Measurements from ENCODE around the gene PLEKHG2.

PLEKHG2 gene

DNA sequence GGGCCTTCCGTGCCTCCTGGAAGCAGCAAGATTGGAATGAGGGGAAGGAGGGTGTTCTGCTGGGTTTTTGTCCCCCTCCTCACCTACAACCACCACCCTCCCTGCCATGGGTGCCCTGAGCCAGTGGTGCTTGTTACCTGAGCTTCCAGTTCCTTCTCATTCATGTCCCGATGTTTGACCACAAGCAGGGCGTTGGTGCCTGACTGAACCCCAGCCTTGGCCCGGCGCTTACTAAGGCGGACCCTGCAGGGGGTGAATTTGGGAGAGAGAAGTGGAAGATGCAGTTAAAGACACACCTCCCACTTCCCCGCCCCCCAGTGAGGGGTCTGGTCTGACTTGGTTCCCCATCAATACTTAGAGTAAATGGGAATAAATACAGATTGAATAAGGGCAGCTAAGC is 25.9 kb upstream of the PLEKHG2 start:
- no peak for DNase-seq

- DNase-seq = no peak
Measured at GRCh38 chr19:39388657-39389056, 23.8 kb upstream of the PLEKHG2 start.

GRCh38 chr19:39389631-39390414 is 22.6 kb upstream of the PLEKHG2 start:
- no peak for DNase-seq

- no peak for DNase-seq
Measured at GRCh38 chr19:39390451-39390750, 22.1 kb upstream of the PLEKHG2 start.

DNA sequence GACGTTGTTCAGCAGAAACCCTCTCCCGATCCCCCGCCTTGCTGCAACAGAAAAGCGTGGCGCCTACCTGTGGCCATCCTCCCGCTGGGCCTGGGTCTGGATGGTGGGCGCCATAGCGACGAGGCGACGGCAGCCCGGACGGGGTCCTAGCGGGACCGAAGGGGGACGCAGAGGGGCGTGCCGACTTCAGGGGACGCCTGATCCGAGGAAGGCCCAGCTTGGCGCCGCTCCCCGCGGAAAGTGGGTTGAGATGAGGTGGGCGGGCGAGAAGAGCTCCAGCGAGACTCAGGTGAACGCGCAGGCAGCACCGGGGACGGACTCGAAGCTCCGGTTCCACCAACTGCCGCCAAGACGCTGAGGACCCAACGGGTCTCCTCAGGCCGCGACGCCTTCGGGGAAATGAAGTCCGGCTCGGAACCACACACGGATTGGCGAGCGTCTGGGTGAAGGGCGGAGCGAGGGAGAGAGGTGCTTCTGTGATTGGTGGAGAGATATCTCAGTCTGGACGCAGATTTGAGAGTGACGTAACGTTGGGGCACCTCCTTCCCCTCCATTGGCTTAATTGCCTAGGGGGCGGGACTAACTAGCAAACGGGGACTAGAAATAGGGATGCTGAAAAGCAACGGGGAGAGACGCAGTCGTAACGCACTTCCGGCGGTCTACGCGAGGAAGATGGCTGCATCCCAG is 21.6 kb upstream of the PLEKHG2 start, which contains the start of the genes MED29 and PAF1:
Gene MED29 (plus strand): TSS at position 628 of the 687 bp plus-strand sequence. CDS start 45 bp downstream, at position 673.
Gene PAF1 (minus strand): TSS at position 356 of the 687 bp plus-strand sequence. CDS start 242 bp downstream, at position 114.
- peak; percentile 99 for DNase-seq

DNA sequence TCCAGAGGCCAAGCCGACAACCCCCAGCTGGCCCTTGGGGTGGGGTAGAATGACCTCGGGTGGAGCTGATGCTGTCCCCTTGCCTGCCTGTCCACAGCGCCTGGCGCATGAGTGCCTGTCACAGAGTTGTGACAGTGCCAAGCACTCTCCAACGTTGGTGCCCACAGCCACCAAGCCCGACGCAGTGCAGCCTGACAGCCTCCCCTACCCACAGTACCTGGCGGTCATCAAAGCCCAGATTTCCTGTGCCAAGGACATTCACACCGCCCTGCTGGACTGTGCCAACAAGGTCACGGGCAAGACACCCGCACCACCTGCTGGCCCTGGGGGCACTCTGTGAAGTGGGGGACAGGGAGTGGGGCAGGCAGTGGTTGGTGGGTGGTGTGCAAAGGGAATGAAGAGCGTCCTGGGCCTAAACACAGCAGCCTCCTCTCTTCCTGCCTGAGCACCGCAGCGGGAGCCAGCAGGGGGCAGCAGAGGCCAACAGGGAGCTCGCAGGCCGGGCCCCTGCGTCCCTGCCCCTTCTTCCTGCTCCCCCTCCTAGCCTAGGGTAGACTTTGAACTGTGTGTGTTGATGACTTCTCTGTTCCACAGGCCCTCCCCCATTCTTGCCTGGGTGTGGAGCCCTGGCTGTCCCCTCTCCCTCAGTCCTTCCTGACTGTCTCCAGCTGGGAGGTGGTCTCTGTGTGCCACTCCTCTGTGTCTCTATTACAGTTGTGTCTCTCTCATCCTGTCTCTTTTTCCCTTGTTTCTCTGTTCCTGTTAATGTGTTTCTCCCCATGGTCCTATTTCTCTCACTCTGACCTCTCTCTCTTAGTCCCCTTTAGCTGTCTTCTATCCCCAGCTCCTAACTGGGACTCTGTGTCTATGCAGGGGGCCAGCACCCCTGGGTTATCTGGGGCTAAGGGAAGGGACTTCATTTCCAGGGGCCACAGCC is 14.8 kb upstream of the PLEKHG2 start:
- DNase-seq = peak; percentile 41

DNA sequence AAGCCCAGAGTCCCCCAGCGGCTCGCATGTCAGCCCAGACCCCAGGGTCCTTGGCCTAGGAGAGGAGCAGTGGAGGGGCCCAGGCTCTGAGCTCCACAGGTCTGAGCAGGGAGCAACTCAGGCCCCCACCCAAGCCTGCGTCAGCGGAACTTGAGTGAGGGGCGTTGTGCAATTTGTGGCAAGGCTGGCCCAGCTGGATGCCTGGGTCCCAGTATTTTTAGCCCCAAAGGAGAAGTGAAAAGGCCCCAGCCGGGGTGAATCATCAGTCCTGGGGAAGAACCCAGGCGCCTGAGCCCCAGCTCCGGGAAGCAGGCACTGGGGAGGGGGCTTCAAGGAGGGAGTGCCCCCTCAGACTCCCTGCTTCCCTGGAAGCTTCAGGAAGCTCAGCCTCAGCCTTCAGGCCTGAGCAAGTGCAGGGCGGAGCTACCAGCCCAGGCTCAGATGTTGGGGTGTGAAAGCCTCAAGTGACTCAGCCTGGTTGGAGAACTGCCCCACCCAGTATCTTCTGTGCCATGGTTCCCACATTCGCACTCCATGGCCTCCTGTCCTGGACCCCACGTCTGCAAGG is 14.1 kb upstream of the PLEKHG2 start:
- DNase-seq = no peak

DNA sequence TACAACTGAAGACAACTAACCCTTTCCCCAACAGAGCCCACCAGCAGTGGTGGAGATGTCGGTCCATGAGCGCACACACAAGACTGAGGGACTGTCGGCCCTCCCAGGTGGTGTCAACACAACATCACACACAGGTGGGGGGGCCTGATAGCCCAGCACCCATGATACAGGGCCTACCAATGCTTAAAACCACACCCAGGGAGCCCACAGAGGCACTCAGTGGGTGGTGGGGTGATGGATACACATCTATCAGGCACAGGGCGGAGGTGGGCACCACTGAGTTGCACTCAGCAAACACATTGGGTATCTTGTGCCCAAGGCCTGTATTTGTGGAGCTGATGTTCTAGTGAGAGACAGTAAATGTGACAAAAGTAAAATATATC is 12.8 kb upstream of the PLEKHG2 start:
- DNase-seq = no peak

DNA sequence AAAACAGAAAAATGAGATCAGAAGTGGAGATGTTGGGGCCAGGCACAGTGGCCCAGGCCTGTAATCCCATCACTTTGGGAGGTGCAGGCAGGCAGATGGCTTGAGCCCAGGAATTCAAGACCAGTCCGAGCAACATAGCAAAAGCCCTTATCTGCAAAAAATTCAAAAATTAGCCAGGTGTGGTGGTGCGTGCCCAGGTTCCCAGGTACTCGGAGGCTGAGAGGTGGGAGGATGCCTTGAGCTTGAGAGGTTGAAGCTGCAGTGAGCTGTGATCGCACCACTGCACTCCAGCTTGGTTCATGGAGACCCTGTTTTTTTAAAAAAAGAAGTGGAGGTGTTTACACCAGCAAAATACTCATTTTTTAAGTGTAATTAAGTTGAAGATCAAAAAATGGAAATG is 12.4 kb upstream of the PLEKHG2 start:
- no peak for DNase-seq

DNA sequence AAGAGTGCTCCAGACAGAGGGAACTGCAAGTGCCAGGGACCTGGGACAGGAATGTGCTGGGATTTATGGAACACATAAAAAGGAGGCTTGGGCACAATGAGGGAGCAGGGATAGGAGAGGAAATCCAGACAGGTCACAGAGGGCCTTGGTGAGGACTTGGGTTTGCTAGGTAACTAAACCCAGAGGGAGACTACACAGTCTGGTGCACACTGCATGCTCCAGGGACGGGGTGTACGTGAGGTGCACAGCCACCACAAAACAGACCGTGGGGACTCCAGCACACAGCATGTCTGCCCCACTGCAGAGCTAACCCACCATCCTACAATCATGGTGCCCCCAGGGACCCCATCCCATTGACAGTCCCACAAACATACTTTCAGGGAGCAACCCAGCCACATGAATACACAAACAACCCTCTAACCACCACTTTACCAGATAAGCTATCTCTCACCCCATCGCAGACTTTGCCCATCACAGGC is 11.4 kb upstream of the PLEKHG2 start:
- no peak for DNase-seq

DNA sequence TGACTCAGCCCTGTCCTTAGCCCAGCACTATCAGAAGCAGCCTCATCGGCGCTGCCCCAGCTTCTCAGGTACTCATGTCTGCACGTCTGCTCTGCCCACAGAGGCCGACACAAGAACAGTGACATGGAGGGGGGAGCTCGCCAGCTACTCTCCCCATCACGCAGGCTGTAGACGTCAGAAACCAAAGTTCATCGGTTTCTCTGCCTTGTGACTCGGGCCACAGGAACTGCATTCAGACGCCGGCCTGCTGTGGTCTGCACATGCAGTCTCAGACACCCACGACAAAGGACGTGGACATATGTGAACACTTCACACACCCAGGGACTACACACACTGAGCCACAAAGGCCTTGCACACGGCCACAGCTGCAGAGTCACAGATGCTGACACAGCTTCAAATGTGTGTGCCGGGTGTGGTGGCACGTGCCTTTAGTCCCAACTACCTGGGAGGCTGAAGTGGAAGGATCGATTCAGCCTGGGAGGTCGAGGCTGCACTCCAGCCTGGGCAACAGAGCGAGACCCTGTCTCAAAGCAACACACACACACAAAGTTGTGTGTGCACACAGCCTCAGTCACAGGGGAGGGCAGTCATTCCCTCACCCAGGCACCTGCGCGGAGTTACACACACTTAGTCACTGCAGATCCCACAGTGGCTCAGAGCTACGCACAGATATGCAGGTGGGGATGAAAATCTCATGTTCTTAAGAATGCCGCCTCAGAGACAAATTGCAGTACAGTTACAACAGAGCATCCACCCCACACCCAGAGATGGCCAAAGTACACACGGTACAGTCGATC is 10.7 kb upstream of the PLEKHG2 start:
- no peak for DNase-seq

DNA sequence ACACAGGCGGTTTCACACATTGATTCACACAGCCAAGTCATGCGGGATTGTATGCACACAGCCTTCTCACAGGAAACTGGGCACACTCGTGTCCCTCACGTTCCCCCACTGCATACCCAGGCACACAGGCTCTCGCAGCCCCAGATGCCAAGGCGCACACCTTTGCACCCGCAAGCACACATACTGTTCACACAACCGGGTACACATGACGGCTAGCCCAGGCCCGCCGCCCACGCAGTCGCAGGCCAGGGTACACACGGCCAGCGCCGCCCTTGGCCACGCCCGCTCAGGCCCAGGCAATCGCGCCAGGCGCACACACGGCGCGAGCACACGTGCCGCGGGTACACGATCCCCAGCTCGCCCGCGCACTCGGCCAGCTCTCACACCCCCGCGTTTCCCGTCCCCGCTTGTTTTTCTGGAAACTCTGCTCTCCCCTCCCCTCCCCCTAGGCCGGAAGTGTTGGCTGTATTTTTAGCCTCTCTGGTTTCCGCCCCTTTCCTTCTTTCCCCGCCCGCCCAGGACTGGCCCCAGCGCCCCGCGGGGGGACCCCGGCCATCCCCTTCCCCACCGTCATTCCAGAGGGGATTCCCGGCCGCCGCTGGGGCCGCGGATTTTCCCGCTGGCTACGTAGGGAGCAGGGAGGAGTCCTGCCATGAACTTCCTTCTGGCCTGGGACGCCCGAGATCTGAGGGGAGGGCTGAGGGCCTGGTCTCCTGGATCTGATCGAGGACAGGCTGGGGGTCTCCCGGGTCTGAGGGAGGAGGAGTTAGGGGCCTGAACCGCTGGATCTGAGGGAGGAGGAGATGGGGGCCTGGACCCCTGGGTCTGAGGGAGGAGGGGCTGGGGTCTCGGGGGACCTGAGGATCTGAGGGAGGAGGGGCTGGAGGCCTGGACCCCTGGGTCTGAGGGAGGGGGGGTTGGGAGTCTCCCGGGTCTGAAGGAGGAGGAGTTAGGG is 9.8 kb upstream of the PLEKHG2 start:
- no peak for DNase-seq

DNA sequence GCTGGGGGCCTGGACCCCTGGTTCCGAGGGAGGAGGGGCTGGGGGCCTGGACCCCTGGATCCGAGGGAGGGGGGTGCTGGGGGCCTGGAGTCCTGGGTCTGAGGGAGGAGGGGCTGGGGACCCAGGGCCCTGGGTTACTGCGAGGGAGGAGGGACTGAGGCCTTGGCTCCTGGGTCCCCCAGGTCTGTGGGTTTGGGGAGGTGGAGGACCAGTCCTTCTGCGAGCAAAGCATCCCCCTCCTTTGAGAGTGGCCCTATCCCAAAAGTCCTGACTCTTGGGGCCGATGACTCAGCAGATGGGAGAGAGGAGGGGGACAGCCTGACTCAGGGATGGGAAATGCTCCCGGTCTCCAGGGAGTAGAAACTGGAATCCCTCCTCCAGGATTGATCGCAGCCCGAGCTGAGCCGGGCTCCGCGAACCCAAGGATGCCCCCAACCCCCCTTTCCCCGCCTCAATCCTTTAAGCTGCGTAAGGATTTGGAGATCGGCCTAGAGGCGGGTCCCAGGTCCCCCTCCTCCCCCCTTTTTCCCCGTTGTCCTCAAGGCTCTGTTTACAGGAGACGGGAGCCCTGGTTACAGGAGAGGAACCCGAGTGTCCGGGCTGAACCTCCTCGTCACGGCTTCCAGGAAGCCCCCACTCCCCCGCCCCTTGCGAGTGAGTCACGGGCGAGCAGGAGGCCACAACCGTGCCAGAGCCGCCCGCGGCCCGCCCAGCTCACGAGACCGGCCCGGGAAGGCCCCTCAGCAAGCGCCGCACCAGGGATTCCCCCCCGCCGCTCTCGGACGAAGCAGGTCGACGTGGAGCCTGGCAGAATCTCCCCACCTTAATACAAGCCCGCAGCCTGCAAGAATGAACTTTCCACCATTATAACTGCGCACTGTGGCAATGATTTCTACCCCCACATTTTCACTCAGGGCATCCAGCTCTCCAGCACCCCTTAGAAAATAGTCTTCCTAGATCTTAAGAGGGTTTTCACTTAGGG is 8.8 kb upstream of the PLEKHG2 start:
- DNase-seq = no peak

DNA sequence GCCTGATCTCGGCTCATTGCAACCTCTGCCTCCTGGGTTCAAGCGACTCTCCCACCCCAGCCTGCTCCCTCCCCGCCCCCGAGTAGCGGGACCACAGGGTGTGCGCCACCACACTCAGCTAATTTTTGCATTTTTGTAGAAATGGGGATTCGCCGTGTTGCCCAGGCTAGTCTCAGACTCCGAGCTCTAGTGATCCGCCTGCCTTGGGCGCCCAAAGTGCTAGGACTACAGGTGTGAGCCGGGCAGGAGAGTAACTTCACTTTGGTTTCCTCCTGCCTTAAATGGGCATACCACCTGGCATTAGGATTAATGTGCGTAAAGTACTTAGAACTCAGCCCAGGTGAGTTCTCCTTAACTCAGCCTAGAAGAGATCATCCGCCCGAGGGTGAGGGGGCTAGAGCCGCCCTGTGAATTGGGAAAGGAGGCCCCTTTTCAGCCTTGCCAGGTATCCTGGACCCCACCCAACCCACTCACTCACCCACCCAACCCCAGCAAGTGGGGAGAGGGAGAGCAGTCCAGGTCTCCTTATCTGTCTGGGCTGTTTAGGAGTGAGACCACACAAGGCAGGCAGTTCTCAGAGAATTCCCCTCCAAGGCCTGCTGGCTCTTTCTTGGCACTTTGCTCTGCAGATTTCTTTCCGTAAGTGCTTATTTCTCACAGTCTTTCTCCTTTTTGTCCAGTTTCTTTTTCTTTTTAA is 7.1 kb upstream of the PLEKHG2 start:
- DNase-seq = no peak

- DNase-seq = no peak
Measured at GRCh38 chr19:39405958-39406655, 6.4 kb upstream of the PLEKHG2 start.

DNA sequence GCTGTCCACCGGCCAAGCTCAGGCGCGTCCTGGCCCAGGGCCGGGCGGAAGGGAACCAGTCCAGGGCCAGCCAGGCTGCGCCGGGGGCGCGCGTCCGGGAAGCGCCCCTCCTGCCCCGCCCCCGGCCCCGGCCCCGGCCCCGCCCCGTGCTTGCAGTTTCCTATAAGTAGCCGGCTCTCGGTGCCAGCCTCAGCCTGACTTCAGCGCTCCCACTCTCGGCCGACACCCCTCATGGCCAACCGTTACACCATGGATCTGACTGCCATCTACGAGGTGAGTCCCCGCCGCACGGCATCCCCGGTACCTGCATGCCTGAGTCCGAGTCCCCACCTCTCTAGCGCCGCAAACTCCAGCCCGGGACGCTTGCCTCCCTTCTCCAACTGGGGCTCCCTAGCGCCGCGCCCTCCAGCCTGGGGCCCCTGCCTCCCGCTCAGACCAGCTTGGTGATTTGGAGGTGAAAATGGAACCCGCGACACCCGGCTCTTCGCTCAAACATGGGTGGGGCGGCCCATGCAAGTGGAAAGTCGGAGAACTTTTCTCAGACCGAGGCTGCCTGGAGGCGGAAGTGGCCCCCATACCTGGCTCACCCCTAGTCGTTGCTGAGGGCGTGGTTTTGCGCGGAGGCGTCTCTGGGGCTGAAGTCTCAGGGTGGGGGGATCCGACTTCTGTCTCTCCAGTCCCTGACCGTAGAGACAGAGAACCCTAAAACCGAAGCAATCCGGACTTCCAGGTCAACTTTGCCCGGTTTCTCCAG is 5.6 kb upstream of the PLEKHG2 start, which contains the start of gene ZFP36:
Gene ZFP36 (plus strand): TSS at position 192 of the 754 bp plus-strand sequence. CDS start 58 bp downstream, at position 250.
- no peak for DNase-seq

DNA sequence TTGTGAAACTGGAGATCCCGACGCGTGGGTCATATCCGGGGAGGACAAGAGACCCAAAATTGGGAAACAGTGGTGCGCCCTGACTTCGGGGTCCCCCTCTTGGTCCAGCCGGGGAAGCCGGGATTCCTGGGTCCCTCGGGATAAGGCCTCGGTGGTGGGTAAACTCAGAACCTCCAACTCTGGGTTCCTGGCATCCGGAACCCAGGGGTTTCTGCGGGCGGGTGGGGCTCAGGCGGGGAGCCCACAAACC is 5.1 kb upstream of the PLEKHG2 start:
- no peak for DNase-seq

Measured in NCI-H1436 treated with DMSO at 0.1 percent for 48 hours (cell line).